Calu3 (cell line): ENCODE results near the gene BRPF3. TPM values are rescaled to one million over a fixed set of nuclear protein-coding genes. Genes with fewer than 3 reads are reported as not detected.

Experiments
- BruUV-seq: library from RNA; stranded (reverse); fragments of 400-500 nt; replicated peaks from 2 replicates; lab custom pipeline; 2021; lab: Mats Ljungman, UMichigan
- CTCF ChIA-PET: fragments of 300-600 bp; sonication (Branson Sonifier 250); formaldehyde crosslinking; loops from one replicate; lab custom pipeline; 2022; ENCODE audit warnings: antibody characterized with exemption; lab: Charles Lee
- DNase-seq: peaks from one replicate; pipeline ENCODE4 v3.0.0; 2022
- H3K27ac Mint-ChIP-seq: one replicate; pipeline ENCODE4 v1.8.0; 2022; ENCODE audit warnings: mixed read lengths; ENCODE audit not compliant: unreplicated experiment
- H3K27me3 Mint-ChIP-seq: one replicate; pipeline ENCODE4 v1.8.0; 2022; ENCODE audit warnings: mixed read lengths; ENCODE audit not compliant: unreplicated experiment
- H3K36me3 Mint-ChIP-seq: one replicate; pipeline ENCODE4 v1.8.0; 2022; ENCODE audit warnings: mild to moderate bottlenecking, moderate library complexity, mixed read lengths; ENCODE audit not compliant: insufficient read depth, unreplicated experiment
- H3K4me1 Mint-ChIP-seq: one replicate; pipeline ENCODE4 v1.8.0; 2022; ENCODE audit warnings: mild to moderate bottlenecking, low read depth, mixed read lengths; ENCODE audit not compliant: unreplicated experiment
- H3K4me3 Mint-ChIP-seq: one replicate; pipeline ENCODE4 v1.8.0; 2022; ENCODE audit warnings: mild to moderate bottlenecking, low read depth, moderate library complexity, mixed read lengths; ENCODE audit not compliant: unreplicated experiment
- H3K9me3 Mint-ChIP-seq: one replicate; pipeline ENCODE4 v1.8.0; 2022; ENCODE audit warnings: low read depth, mixed read lengths; ENCODE audit not compliant: unreplicated experiment
- CTCF ChIP-seq: fragments of 200-600 bp; IDR thresholded peaks from one replicate; pipeline ENCODE4 v1.8.0; 2022; ENCODE audit warnings: antibody characterized with exemption; ENCODE audit not compliant: unreplicated experiment
- intact Hi-C: fragments of 100-400 bp; cut with micrococcal nuclease; formaldehyde crosslinking; loops from one replicate; pipeline ENCODE4 v1.10.0; 2022; ENCODE audit not compliant: unreplicated experiment
- total RNA-seq: library from RNA; stranded (reverse); gene quantifications from 2 replicates; pipeline ENCODE4 v1.2.3, GENCODE V29; 2022

BRPF3 gene
- total RNA-seq, 1 experiment from 2014 or later = 49.1 TPM

GRCh38 chr6:36242161-36242560, 45.6 kb downstream of the BRPF3 start:
- H3K4me3 Mint-ChIP-seq = no peak overlapping the region
- BruUV-seq = no TSS peak
- no peak for DNase-seq
- H3K27me3 Mint-ChIP-seq = peaks cover 23% of the 10 kb centered on the region
- intact Hi-C loops = no loop called here
- no peak for TF ChIP-seq CTCF
- CTCF ChIA-PET = no interaction called here
- no peaks in the 10 kb centered on the region for H3K9me3 Mint-ChIP-seq
- H3K36me3 Mint-ChIP-seq = peaks cover 4% of the 10 kb centered on the region
- no peak overlapping the region for H3K27ac Mint-ChIP-seq
- peaks cover 8% of the 10 kb centered on the region for H3K4me1 Mint-ChIP-seq

GRCh38 chr6:36242626-36243025, 46.1 kb downstream of the BRPF3 start:
- Mint-ChIP-seq H3K9me3 (no peaks in the 10 kb centered on the region), H3K4me1 (peaks cover 8% of the 10 kb centered on the region), H3K36me3 (peaks cover 4% of the 10 kb centered on the region), H3K27ac (no peak overlapping the region), H3K4me3 (no peak overlapping the region), H3K27me3 (peaks cover 23% of the 10 kb centered on the region)
- DNase-seq = no peak
- BruUV-seq = no TSS peak
- no peak for TF ChIP-seq CTCF
- CTCF ChIA-PET = no interaction called here
- intact Hi-C loops = no loop called here

GRCh38 chr6:36243562-36244212, 47.1 kb downstream of the BRPF3 start:
- intact Hi-C loops = no loop called here
- CTCF ChIA-PET = interaction anchor here (0.6 kb wide), 1 partner anchor 279 kb away, joined by 8 read pairs; no protein-coding TSS in a partner anchor
- TF ChIP-seq CTCF = no peak
- no peaks in the 10 kb centered on the region for H3K9me3 Mint-ChIP-seq
- H3K36me3 Mint-ChIP-seq = peaks cover 4% of the 10 kb centered on the region
- H3K27ac Mint-ChIP-seq = no peak overlapping the region
- no TSS peak for BruUV-seq
- H3K27me3 Mint-ChIP-seq = peaks cover 23% of the 10 kb centered on the region
- DNase-seq = no peak
- peaks cover 8% of the 10 kb centered on the region for H3K4me1 Mint-ChIP-seq
- H3K4me3 Mint-ChIP-seq = no peak overlapping the region

- H3K36me3 Mint-ChIP-seq = peaks cover 4% of the 10 kb centered on the region
- TF ChIP-seq CTCF = no peak
- no TSS peak for BruUV-seq
These were observed 48.2 kb downstream of the BRPF3 start for GRCh38 chr6:36244641-36245280.

More at GRCh38 chr6:36244641-36245280, 48.2 kb downstream of the BRPF3 start:
- Mint-ChIP-seq H3K9me3 (no peaks in the 10 kb centered on the region), H3K4me3 (no peak overlapping the region), H3K27ac (no peak overlapping the region), H3K27me3 (peaks cover 23% of the 10 kb centered on the region), H3K4me1 (peaks cover 8% of the 10 kb centered on the region)
- DNase-seq = no peak
- intact Hi-C loops = no loop called here
- CTCF ChIA-PET = no interaction called here
